Tibial nerve (tissue), 3 donors: ENCODE results near the gene OR2A42.
"Not testable (repeated sequence)": the region's sequence is repeated elsewhere in the genome, so short reads cannot be mapped to it uniquely, and the experiment has no call there.

Experiments
- CTCF ChIP-seq, 5 experiments: fragments of 200-600 bp in 3 of 5; fragments of 450-650 bp in 2 of 5; sonication (generic) in 3 of 5; IDR thresholded peaks; one replicate each; pipeline ENCODE4 v1.5.1; 2016 to 2019; ENCODE audit warnings: antibody characterized with exemption in 5 of 5, mild to moderate bottlenecking in 3 of 5, moderate library complexity in 2 of 5
- POLR2A ChIP-seq, 2 donors: fragments of 450-650 bp; IDR thresholded peaks; one replicate each; pipeline ENCODE4 v1.6.1; 2017; ENCODE audit warnings: antibody characterized with exemption in 2 of 2, mild to moderate bottlenecking in 2 of 2, moderate library complexity in 2 of 2

GRCh38 chr7:144218581-144218980 lies 20.8 kb downstream of the OR2A42 start:
- not testable (repeated sequence) for TF ChIP-seq CTCF, POLR2A (IDR thresholded peaks at IDR 0.05)
